COLO829 (cell line): Measurements from ENCODE around the gene GPR4.
"Not testable (repeated sequence)": the region's sequence is repeated elsewhere in the genome, so short reads cannot be mapped to it uniquely, and the experiment has no call there.

Source experiments
- DNase-seq: peaks from one replicate; pipeline ENCODE4 v3.0.0; 2012; ENCODE audit warnings: low spot score

The GPR4 gene

DNA sequence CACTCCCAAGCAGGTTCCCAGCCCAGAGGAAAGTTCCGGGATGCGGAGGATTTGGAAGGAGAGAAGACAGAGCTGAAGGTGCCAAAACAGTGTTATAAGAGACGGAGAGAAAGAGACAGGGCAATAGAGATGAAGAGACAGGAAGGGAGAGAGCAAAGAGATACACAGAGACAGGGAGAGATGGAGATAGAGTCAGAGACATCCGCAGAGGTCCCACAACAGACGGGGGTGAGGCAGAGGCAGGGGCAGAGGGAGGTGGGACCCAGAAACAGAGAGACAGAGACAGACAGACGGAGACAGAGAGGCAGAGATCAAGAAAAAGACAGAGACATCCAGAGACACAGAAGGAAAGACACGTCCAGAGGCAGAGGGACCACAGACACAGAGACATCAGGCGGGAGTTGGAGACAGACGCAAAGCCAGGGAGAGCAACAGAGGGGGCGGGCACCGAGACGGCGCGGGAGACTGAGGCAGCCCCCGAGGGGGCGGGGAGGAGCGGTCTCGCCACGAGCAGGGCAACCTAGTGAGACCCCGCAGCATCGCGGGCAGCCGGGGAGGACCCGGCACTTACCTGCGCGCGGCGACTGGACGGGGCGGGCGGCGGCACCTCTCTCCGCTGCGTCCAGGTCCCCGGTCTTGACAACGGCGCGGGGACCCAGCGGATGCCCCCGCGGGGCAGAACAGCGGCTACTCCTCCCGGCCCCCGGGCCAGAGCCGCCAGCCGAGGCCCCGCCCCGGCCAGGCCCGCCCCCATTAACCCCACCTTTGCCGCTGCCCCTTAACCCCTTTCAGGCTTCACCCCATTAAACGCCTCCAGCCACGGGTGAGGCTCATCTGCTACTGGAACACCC is at the start of gene GPR4:
Gene GPR4 (minus strand): TSS at position 689 of the 851 bp plus-strand sequence. CDS start 10,346 bp downstream, outside the sequence.
- DNase-seq: no peak

DNA sequence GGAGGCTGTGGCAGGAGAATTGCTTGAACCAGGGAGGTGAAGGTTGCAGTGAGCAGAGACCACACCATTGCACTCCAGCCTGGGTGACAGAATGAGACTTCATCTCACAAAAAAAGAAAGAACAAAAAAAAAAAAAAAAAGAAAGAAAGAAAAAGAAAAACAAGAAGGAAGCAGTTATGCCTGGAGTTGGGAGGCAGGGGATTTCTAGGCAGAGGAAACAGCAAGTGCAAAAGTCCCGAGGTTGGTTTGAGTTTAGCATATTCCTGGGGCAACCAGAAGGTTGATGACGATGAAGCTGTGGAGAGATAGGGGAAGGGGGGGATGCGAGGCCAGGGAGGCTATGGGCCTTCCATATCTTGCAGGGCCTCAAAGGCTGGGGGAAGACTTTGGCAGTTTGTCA is 48.7 kb upstream of the GPR4 start:
- DNase-seq: no peak

GRCh38 chr19:45646345-45646698 is 44.3 kb upstream of the GPR4 start:
- DNase-seq: no peak

DNA sequence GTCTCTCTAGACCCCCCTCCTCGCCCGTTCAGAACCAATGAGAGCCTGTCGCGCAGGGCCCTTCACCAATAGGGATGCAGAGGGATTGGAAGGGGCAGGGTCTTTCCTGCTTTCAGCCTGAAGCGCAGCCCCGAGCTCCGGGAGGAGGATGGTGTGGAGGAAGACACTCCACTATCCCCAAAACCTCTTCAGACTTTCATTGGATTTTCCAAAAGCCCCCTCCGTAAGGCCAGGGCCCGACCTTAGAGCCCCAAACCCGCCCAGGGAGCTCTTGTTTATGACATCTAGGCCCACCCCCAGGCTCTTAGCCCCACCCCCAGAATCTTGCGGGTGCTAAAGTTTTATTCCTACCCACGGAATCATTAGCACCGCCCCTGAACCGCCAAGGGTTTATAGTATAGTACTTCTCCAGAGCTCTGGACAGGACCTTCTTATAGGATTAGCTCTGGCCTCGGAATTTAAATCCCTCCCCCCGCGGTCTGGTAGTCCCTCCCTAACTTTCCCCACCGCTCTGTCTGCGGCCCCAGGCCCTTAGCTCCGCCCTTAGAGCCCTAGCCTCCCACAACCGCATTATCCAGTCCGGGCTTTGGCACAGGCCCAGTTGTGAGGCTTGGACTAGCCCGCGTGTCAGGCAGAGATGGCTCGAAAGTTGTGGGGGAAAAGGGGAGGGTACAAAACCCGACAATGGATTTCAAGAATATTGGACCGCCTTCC is 43.8 kb upstream of the GPR4 start:
- peak; percentile 76 for DNase-seq

DNA sequence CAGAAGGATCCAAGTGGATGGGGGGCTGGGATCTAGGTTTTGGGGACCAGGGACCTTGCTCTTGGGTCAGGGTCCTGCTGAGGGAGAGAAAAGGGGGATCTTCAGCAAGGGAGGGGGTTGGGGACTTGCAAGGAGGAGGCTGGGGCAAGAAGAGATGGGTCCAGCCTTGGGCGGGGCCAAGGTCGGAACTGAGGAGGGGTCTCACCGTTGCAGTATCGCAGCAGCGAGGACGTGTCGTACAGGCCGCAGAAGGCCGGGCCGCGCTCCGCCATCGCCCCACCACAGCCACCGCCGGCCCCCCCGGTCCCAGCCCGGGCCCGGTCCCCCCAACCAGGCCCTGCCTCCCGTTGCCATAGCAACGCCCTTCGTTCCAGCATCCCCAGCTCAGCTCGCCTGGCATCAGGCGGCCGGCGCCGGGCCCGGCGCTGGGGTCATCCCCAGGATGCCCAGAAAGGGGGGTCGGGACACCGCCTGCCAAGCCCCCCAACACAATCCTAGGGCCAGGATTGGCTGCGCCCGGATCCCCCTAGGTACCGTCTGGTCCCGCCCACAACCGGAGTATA is 43.1 kb upstream of the GPR4 start:
- DNase-seq: no peak

DNA sequence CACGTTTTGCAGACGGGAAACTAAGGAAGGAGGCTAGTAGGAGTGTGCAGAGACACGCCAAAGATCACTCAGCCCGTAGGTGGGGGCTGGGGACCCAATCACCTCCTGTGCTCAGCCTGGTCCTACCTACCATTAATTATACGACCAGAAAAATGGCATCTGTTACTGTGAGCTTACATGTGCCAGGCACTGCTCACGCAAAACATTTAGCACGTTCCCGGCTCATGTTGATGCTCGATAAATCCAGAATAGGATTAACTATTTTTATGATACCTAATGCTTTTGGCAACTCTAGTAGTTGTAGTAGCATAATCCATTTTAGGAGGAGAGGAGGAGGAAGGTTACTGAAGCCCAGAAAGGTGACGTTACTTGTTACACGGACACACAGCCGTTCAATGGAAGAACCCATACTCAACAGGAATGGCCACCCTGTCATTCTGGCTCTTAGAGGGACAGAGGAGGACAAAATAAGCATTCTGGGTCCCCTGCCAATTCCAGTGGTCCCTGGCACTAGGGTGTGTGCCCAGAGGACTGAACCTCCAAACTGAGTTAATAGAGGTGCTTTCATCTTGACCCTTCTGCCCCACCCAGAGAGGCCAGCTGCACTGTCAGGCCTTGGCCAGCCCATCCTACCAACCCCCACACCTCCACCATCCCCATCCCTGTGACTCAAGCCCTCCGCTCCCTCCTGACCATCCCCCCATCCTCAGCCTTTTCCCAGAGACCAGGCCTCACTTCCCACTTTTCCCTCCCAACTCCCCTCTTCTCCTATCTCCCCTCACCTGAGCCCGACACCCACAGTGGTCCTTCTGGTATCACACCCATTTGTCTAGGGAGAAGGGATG is 42.1 kb upstream of the GPR4 start:
- DNase-seq: no peak

- DNase-seq: peak; percentile 78
Measured at GRCh38 chr19:45643024-45643926, 41.3 kb upstream of the GPR4 start.

- peak; percentile 95 for DNase-seq
Measured at GRCh38 chr19:45641274-45642105, 39.5 kb upstream of the GPR4 start.

DNA sequence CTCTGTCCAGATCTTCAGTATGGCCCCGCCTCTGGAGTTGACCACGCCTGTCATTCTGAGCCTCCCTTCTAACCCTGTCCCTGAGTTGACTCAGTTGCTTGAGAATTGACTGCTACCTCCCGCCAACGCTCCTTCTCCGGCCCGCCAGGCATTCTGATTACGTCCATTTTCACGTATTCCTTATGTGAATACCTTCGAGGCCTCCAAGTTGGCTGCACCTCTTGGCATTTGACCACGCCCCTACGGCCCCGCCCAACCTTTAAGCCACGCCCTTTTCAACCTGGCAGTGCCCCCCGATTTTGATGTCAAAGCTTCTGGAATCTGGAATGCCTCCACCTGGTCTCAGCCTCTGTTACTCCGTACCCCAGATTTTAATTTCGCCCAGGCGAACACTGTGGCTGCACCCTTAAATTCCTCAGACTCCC is 38.8 kb upstream of the GPR4 start:
- DNase-seq: no peak

GRCh38 chr19:45638930-45639729 is 37.1 kb upstream of the GPR4 start, which contains the start of gene EML2:
Gene EML2, minus strand, starts transcription at chr19:45639397. Its CDS starts 21 bp downstream, at chr19:45639376.
- DNase-seq: no peak

- peak; percentile 21 for DNase-seq
Measured at GRCh38 chr19:45637890-45638667, 36.1 kb upstream of the GPR4 start.

DNA sequence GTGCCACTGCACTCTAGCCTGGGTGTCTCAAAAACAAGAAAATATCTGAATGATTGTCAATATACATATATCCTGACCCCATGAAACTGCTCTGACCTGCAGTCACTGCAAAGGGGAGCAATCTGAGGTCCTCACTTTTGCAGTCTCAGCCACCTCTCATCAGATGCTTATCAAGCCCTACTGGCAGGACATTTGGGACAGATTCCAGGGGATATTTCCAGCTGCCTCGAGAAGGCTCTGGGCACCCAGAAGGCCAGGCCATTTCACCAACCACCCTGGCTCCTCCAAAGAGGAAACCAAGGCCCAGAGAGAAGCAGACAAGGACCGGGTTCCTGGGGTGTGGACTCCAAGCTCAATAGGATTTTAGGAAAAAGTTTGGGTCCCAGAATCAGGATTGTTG is 34.9 kb upstream of the GPR4 start:
- DNase-seq: no peak

GRCh38 chr19:45636275-45636674 is 34.3 kb upstream of the GPR4 start:
- no peak for DNase-seq

DNA sequence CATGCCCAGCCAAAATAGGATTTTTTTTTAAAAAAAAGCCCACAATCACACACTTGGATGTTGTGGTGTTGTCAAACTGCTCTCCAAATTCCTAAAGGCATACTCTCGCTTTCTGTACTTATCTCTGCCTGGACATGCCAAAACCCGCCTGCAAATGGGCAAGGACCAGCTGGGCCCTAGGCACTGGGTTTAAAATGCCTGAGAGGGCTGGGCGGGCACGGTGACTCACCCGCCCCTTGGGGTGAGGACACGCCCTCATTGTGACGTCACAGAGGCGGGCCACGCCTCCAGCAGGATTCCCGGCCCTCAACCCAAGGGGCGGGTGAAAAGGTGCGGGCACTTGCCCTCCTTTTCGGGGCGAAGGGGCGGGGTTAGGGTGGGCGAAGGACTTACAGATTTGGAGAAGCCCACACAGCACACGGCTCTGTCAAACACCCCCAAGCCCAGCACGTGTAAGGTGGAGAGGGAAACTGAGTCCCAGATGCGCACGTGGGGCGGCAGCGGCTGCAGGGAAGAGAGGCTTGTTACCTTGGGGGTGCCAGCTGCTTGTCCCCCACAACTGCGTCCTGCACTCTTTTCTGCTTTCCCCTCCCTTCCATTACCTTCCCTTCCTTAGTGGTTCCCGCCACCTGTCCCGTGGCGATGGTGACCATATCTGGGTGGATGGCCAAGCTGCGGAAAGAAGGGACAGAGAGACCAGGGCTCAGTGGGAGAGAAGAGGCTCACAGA is 30.6 kb upstream of the GPR4 start:
- DNase-seq: peak; percentile 91

DNA sequence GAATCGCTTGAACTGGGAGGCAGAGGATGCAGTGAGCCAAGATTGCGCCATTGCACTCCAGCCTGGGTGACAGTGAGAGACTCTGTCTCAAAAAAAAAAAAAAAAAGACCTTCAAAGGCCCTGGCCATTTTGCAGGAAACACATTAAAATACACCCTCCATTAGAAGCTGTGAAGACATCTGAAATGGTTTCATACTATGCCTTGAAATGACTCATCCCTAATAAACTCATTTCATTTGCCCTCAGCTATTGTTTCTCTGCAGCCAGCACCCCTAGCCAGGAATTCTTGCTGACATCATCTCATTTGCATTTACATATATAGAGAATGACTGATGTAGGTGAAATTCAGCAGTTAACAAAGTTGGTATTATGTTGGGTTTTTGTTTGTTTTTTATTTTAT is 28.5 kb upstream of the GPR4 start:
- peak; percentile 94 for DNase-seq

- DNase-seq: no peak
Measured at GRCh38 chr19:45629704-45630103, 27.7 kb upstream of the GPR4 start.

DNA sequence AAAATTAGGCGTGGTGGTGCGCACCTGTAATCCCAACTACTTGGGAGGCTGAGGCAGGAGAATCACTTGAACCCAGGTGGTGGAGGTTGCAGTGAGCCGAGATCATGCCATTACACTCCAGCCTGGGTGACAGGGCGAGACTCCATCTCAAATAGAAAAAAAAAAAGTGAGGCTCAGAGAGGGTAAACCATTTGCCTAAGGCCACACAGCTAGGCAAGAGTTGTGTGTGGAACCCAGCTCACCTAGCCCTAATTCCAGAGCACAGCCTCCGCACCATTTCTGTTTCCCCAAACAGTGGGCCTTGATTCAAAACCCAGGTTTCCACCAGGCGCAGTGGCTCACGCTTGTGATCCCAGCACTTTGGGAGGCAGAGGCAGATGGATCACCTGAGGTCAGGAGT is 26.2 kb upstream of the GPR4 start:
- not testable (repeated sequence) for DNase-seq

GRCh38 chr19:45623984-45624383 is 22.0 kb upstream of the GPR4 start:
- no peak for DNase-seq
